GM12801 (cell line): ENCODE measurements around the gene ARFIP2.

Experiments
- CTCF ChIP-seq: IDR thresholded peaks from one replicate; pipeline ENCODE4 v1.5.1; 2011; ENCODE audit warnings: control low read depth; ENCODE audit not compliant: insufficient read length; ENCODE audit errors: extremely low read depth

Gene ARFIP2

GRCh38 chr11:6437993-6438392 lies 43.1 kb downstream of the ARFIP2 start:
- TF ChIP-seq CTCF, result no peak

- TF ChIP-seq CTCF, result no peak
Measured at GRCh38 chr11:6437423-6437822, 43.7 kb downstream of the ARFIP2 start.

GRCh38 chr11:6433998-6434660 lies 47.0 kb downstream of the ARFIP2 start:
- no peak for TF ChIP-seq CTCF

- TF ChIP-seq CTCF, result no peak
Measured at GRCh38 chr11:6431861-6432260, 49.3 kb downstream of the ARFIP2 start.

- no peak for TF ChIP-seq CTCF
Measured at GRCh38 chr11:6427516-6427915, 53.6 kb downstream of the ARFIP2 start.
